ENCODE data around the gene PEG3. TPM values are rescaled to one million over a fixed set of nuclear protein-coding genes. Genes with fewer than 3 reads are reported as not detected.

The PEG3 gene
- total and polyA plus RNA-seq, 7 experiments from 2014 or later = 0.15 TPM; not detected in 6

Other genes with a start within 250 kb of the PEG3 start
- gene ZNF71, start 245.4 kb downstream of the PEG3 start, total RNA-seq = 1 to 10 TPM; 4.5 to 7.7 (median 6.6) TPM
- gene ZNF71, start 245.4 kb downstream of the PEG3 start, polyA plus RNA-seq = 10 to 100 TPM in 1 of 2 donors, 1 to 10 TPM in 1; 7.7 to 12.9 TPM
- gene SMIM17, start 197.6 kb downstream of the PEG3 start, total RNA-seq = under 1 TPM in 2 of 5 experiments, not detected in 3; 0.31 to 0.37 TPM
- gene SMIM17, start 197.6 kb downstream of the PEG3 start, polyA plus RNA-seq = not detected
- 1 to 10 TPM in 4 of 5 experiments, under 1 TPM in 1; 0.73 to 5.7 (median 1.4) TPM for gene ZNF835, start 169.0 kb downstream of the PEG3 start, total RNA-seq
- 10 to 100 TPM in 1 of 2 donors, 1 to 10 TPM in 1; 1.9 to 10.4 TPM for gene ZNF835, start 169.0 kb downstream of the PEG3 start, polyA plus RNA-seq
- not detected for gene ZIM2, start within 50 bp of the PEG3 start, total RNA-seq
- gene ZIM2, start within 50 bp of the PEG3 start, polyA plus RNA-seq = not detected

All from naive thymus-derived CD4-positive, alpha-beta T cell (primary cell).